Measurements from ENCODE around the gene SCNN1A.

The SCNN1A gene

GRCh38 chr12:6360080-6360571 lies 15.2 kb downstream of the SCNN1A start:
- no peak for DNase-seq (ENCODE audit: low spot score)
- POLR2A ChIA-PET (ENCODE audit: low non-redundant PET), result no interaction called here
- CTCF ChIA-PET, result no interaction called here
- peak overlapping the region; percentile 35 for H3K27ac ChIP-seq
- TF ChIP-seq CTCF (conservative IDR thresholded peaks at IDR 0.05; ENCODE audit: low read depth), result no peak

GRCh38 chr12:6358881-6359280 lies 16.5 kb downstream of the SCNN1A start:
- ChIA-PET CTCF (interaction anchor here (0.6 to 1.3 kb wide), 3 partner anchors 12 to 24 kb away, joined by 3 to 5 read pairs (median 3); no protein-coding TSS in a partner anchor), POLR2A (ENCODE audit: low non-redundant PET) (interaction anchor here (0.8 kb wide), 1 partner anchor 9 kb away, joined by 3 read pairs; no protein-coding TSS in a partner anchor)
- DNase-seq (ENCODE audit: low spot score), result no peak
- TF ChIP-seq CTCF (conservative IDR thresholded peaks at IDR 0.05; ENCODE audit: low read depth), result no peak
- no peak overlapping the region for H3K27ac ChIP-seq

- TF ChIP-seq CTCF (conservative IDR thresholded peaks at IDR 0.05; ENCODE audit: low read depth), result no peak
- no peak for DNase-seq (ENCODE audit: low spot score)
- no peak overlapping the region for H3K27ac ChIP-seq
- ChIA-PET POLR2A (ENCODE audit: low non-redundant PET) (no interaction called here), CTCF (interaction anchor here (0.8 kb wide), 1 partner anchor 10 kb away, joined by 3 read pairs; no protein-coding TSS in a partner anchor)
Measured at GRCh38 chr12:6356374-6356820, 19.0 kb downstream of the SCNN1A start.

GRCh38 chr12:6355491-6356373 lies 19.6 kb downstream of the SCNN1A start:
- POLR2A ChIA-PET (ENCODE audit: low non-redundant PET), result no interaction called here
- H3K27ac ChIP-seq, result peak overlapping the region; percentile 21
- no peak for DNase-seq (ENCODE audit: low spot score)
- no peak for TF ChIP-seq CTCF (conservative IDR thresholded peaks at IDR 0.05; ENCODE audit: low read depth)
- CTCF ChIA-PET, result interaction anchor here (0.8 kb wide), 1 partner anchor 10 kb away, joined by 3 read pairs; no protein-coding TSS in a partner anchor

- CTCF ChIA-PET, result no interaction called here
- H3K27ac ChIP-seq, result peak overlapping the region; percentile 21
- TF ChIP-seq CTCF (conservative IDR thresholded peaks at IDR 0.05; ENCODE audit: low read depth), result no peak
- DNase-seq (ENCODE audit: low spot score), result no peak
- POLR2A ChIA-PET (ENCODE audit: low non-redundant PET), result no interaction called here
Measured at GRCh38 chr12:6354495-6355393, 20.6 kb downstream of the SCNN1A start.
